Measurements from ENCODE around the gene LCORL.
"Not testable (repeated sequence)": the region's sequence is repeated elsewhere in the genome, so short reads cannot be mapped to it uniquely, and the experiment has no call there.

The LCORL gene

GRCh38 chr4:17867276-17867675 lies 154.3 kb downstream of the LCORL start:
- DNase-seq (ENCODE audit: insufficient read length, low spot score) = no peak
- no peak for TF ChIP-seq CTCF (IDR thresholded peaks at IDR 0.05; ENCODE audit: insufficient read depth, missing control alignments)
- no peak for FAIRE-seq

- FAIRE-seq (no peak), DNase-seq (ENCODE audit: insufficient read length, low spot score) (no peak)
- TF ChIP-seq CTCF (IDR thresholded peaks at IDR 0.05; ENCODE audit: insufficient read depth, missing control alignments) = no peak
These were observed 154.7 kb downstream of the LCORL start for GRCh38 chr4:17866810-17867209.

- no peak for TF ChIP-seq CTCF (IDR thresholded peaks at IDR 0.05; ENCODE audit: insufficient read depth, missing control alignments)
- DNase-seq (ENCODE audit: insufficient read length, low spot score) (no peak), FAIRE-seq (peak; percentile 21)
These were observed 155.6 kb downstream of the LCORL start for GRCh38 chr4:17865866-17866363.

- not testable (repeated sequence) for FAIRE-seq; DNase-seq (ENCODE audit: insufficient read length, low spot score)
These were observed 159.6 kb downstream of the LCORL start for GRCh38 chr4:17861906-17862305.

GRCh38 chr4:17859793-17860406 lies 161.7 kb downstream of the LCORL start:
- TF ChIP-seq CTCF (IDR thresholded peaks at IDR 0.05; ENCODE audit: insufficient read depth, missing control alignments) = no peak
- DNase-seq (ENCODE audit: insufficient read length, low spot score) (no peak), FAIRE-seq (peak; percentile 35)

GRCh38 chr4:17854036-17854435 lies 167.5 kb downstream of the LCORL start:
- FAIRE-seq (peak; percentile 97), DNase-seq (ENCODE audit: insufficient read length, low spot score) (no peak)
- no peak for TF ChIP-seq CTCF (IDR thresholded peaks at IDR 0.05; ENCODE audit: insufficient read depth, missing control alignments)

- FAIRE-seq (no peak), DNase-seq (ENCODE audit: insufficient read length, low spot score) (no peak)
- TF ChIP-seq CTCF (IDR thresholded peaks at IDR 0.05; ENCODE audit: insufficient read depth, missing control alignments) = no peak
These were observed 169.6 kb downstream of the LCORL start for GRCh38 chr4:17851959-17852358.

- FAIRE-seq; DNase-seq (ENCODE audit: insufficient read length, low spot score): not testable (repeated sequence)
These were observed 171.3 kb downstream of the LCORL start for GRCh38 chr4:17850295-17850694.
